ENCODE data around the gene RASSF3. TPM values are rescaled to one million over a fixed set of nuclear protein-coding genes. Genes with fewer than 3 reads are reported as not detected.

The RASSF3 gene, protein sequence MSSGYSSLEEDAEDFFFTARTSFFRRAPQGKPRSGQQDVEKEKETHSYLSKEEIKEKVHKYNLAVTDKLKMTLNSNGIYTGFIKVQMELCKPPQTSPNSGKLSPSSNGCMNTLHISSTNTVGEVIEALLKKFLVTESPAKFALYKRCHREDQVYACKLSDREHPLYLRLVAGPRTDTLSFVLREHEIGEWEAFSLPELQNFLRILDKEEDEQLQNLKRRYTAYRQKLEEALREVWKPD
- 10 to 100 TPM; 64.3 to 92.1 TPM for total RNA-seq

DNA sequence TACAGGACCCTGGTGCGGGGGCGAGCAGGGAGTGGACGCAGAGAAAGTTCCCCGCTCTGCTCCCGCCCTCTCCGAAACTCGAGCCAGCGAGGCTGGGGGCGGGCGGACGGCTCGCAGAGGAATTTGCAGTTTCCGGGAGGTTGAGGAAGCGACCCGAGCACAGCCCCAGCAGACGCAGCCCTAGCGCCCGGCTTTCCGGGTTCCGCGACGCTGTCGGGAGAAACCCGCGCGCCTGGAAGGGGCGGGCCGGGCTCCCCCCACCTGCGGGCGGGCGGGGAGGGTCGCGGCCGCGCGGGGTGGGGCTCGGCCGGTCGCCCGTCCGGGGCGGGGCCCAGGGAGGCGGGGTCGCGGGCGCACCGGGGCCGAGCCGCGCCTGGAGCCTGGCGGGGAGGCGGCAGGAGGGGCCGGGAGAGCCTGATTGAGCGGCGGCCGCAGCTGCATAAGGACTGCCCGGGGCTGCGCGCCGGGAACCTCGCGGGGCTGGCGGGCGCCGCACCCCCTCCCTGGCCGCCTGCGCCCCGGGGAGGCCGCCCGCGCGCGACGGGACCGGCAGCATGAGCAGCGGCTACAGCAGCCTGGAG lies at the start of gene RASSF3:
RASSF3 (plus strand) TSS at position 417 of the 581 bp plus-strand sequence; CDS start at position 555, 138 bp downstream.
- H3K9me3 Mint-ChIP-seq, result no peaks in the 10 kb centered on the region

DNA sequence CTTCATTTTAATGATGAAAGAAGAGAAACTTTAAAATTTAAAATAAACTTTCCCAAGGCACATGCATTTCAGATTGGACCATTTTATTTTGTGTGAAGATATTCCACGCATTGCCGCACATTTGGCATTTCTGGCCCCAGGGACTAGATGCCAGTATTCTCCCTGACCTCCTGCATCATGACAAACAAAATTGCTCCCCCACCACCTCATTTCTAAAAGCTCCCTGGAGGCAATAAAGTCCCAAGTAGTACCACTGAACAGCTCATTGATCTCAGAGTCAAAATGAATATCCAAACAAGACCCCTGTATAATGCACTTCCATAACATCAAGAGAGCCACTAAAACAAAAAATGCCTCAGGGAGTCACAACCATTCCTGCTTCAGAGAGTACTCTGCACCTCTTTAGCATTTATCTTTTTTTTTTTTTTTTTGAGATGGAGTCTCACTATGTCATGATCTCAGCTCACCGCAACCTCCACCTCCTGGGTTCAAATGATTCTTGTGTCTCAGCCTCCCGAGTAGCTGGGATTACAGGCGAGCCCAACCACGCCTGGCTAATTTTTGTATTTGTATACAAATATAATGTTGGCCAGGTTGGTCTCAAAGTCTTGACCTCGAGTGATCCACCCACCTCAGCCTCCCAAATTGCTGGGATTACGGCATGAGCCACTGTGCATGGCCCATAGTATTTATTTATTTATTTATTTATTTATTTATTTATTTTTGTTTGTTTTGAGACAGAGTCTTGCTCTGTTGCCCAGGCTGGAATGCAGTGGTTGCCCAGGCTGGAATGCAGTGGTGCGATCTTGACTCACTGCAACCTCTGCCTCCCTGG lies 48.8 kb upstream of the RASSF3 start:
- Mint-ChIP-seq H3K4me1 (ENCODE audit: low read depth in 2 of 2) (no peaks in the 10 kb centered on the region), H3K9me3 (no peaks in the 10 kb centered on the region), H3K36me3 (no peaks in the 10 kb centered on the region), H3K4me3 (no peak overlapping the region), H3K27ac (no peak overlapping the region), H3K27me3 (peaks cover 0 to 7% of the 10 kb centered on the region in 2 donors)
- DNase-seq (ENCODE audit: low spot score) (no peak), ATAC-seq (no peak)

More for the DNA sequence above, at the start of gene RASSF3:
- Mint-ChIP-seq H3K36me3 (peaks cover 10% of the 10 kb centered on the region), H3K4me1 (ENCODE audit: low read depth in 2 of 2) (peaks cover 20 to 32% of the 10 kb centered on the region in 2 donors), H3K4me3 (peak within 1 kb of the TSS; percentile 97), H3K27ac (peak within 1 kb of the TSS; percentile 95 to 99), H3K27me3 (no peaks in the 10 kb centered on the region)
- peak; percentile 89 for DNase-seq (ENCODE audit: low spot score)
- peak; percentile 83 to 87 for ATAC-seq

DNA sequence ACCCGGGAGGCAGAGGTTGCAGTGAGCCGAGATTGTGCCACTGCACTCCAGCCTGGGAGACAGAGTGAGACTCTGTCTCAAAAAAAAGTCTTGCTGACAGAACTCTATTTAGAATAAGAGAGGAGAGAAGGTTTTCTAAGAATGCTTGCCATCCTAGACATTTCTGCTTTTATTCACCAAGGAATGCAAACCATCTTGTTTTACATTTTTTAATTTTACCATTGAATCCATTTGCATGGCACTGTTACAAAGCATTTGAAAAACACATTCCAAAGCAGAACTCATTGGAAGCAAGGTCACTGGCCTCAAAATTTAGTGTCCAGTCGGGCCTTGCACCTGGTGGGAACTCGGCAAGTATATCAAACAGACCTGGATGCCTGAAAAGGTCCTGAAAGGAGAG lies 44.2 kb upstream of the RASSF3 start:
- ATAC-seq (no peak), DNase-seq (ENCODE audit: low spot score) (no peak)
- Mint-ChIP-seq H3K9me3 (no peaks in the 10 kb centered on the region), H3K4me3 (no peak overlapping the region), H3K27me3 (peaks cover 0 to 7% of the 10 kb centered on the region in 2 donors), H3K4me1 (ENCODE audit: low read depth in 2 of 2) (no peaks in the 10 kb centered on the region), H3K36me3 (no peaks in the 10 kb centered on the region), H3K27ac (no peak overlapping the region)

DNA sequence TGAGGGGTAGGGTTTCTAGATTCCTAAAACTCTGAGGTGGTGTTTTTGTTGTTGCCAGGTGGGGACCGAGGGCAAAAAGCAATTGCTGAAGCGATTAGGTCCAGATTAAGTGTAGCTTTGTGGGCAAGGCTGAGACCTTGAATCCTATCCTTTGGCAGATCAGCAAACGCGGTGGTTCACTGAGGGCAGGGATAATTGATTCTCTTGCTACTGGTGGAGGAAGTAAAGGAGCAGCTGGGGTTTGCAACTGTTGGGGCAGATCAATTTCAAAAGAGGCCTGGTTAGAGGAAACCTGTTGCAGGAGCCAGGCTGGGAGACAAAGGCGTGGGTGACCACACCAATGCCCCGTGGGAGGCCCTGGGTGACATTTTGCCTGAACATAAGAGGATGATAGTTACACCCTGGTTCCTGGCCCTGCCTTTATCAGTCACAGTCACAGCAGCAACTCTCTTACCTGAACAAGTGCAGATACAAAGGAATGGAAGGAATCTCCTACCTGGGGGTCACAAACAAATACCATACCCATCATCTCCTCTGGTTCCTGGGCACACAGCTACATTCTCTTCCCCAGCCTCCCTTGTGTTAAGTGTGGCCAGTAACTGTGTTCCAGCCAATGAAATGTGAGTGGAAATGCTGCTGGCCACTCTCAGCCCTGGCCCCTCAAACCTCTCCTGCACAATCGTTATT lies 43.3 kb upstream of the RASSF3 start:
- Mint-ChIP-seq H3K4me3 (no peak overlapping the region), H3K27ac (no peak overlapping the region), H3K27me3 (peaks cover 0 to 7% of the 10 kb centered on the region in 2 donors), H3K36me3 (no peaks in the 10 kb centered on the region), H3K9me3 (no peaks in the 10 kb centered on the region), H3K4me1 (ENCODE audit: low read depth in 2 of 2) (no peaks in the 10 kb centered on the region)
- DNase-seq (ENCODE audit: low spot score), result no peak
- no peak for ATAC-seq

DNA sequence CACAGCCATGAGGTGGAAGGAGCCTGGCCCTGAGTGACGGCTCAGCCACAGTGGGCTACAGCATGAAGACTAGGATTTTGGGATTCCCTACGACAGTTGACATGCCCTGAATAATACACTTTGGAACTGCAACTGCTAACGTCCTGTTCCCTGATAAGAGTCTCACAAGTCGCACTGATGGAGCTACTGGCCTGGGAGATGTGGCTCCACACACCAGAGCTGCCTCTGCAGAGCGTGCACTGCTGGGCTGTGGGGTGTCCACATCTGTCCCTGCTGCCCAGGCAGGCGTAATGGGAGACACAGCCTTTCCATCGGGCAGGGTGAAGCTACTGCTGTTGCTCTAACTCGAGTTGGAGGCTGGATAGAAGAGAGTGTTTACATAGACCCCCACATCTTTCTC lies 42.7 kb upstream of the RASSF3 start:
- H3K27me3 Mint-ChIP-seq, result peaks cover 0 to 7% of the 10 kb centered on the region in 2 donors
- DNase-seq (ENCODE audit: low spot score), result no peak
- H3K36me3 Mint-ChIP-seq, result no peaks in the 10 kb centered on the region
- H3K4me3 Mint-ChIP-seq, result no peak overlapping the region
- no peaks in the 10 kb centered on the region for H3K4me1 Mint-ChIP-seq (ENCODE audit: low read depth in 2 of 2)
- no peak for ATAC-seq
- H3K9me3 Mint-ChIP-seq, result no peaks in the 10 kb centered on the region
- no peak overlapping the region for H3K27ac Mint-ChIP-seq

DNA sequence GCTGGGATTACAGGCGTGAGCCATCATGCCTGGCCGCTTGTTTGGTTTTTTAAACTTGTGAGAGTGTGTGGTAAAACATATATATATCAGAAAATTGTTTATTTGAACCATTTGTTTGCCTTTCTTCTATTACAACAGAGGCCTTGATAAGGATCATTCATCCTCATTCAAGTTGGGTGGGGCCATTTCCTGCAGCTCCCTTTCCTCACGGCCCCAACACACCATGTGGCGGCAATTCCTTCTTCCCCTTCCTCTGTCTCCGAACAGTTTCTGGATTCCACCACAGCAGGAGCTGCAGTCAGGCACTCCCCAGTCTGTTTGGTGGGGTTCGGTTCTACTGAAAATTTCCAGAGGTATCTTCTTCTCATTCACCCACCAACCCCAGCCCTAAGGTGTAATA lies 42.0 kb upstream of the RASSF3 start:
- peaks cover 0 to 7% of the 10 kb centered on the region in 2 donors for H3K27me3 Mint-ChIP-seq
- no peaks in the 10 kb centered on the region for H3K36me3 Mint-ChIP-seq
- ATAC-seq (no peak), DNase-seq (ENCODE audit: low spot score) (no peak)
- H3K27ac Mint-ChIP-seq, result peak overlapping the region in 1 of 2 donors; percentile 18
- H3K4me1 Mint-ChIP-seq (ENCODE audit: low read depth in 2 of 2), result no peaks in the 10 kb centered on the region
- H3K9me3 Mint-ChIP-seq, result no peaks in the 10 kb centered on the region
- no peak overlapping the region for H3K4me3 Mint-ChIP-seq

DNA sequence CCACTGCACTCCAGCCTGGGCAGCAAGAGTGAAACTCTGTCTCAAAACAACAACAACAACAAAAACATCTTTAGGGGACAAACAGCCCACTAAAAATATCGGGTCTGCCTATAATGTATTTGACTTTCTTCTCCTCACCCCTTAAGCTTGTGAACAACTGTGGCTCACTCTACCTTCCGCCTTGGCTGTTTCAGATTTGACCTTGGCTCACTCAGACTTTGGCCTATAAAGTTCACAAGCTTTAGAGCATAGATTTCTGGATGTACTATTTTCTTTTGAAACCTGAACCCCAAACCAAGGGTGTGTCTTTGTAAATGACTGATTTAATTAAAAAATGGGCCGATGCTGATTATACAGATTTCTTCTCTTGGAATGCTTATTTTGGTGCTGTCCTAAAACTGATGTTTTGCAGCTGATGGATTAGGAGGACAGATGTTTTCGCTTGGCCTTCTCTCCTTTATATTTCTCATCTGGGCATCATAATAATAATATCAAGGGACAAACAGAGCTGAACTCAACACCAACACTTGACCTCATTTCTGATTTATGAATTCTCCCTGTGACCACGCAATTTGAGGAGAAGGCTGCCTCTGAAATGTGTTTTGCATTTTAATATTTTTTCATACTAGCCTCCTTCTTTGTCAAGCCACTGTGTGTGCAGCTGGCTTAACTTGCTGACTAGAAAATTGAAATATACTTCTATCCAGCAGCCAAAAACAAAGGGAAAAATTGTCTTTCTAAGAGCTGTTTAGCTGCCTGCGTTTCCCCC lies 40.2 kb upstream of the RASSF3 start:
- H3K4me1 Mint-ChIP-seq (ENCODE audit: low read depth in 2 of 2), result no peaks in the 10 kb centered on the region
- no peaks in the 10 kb centered on the region for H3K27me3 Mint-ChIP-seq
- no peak for ATAC-seq
- H3K27ac Mint-ChIP-seq, result no peak overlapping the region
- no peak overlapping the region for H3K4me3 Mint-ChIP-seq
- H3K36me3 Mint-ChIP-seq, result no peaks in the 10 kb centered on the region
- no peaks in the 10 kb centered on the region for H3K9me3 Mint-ChIP-seq
- DNase-seq (ENCODE audit: low spot score), result no peak

DNA sequence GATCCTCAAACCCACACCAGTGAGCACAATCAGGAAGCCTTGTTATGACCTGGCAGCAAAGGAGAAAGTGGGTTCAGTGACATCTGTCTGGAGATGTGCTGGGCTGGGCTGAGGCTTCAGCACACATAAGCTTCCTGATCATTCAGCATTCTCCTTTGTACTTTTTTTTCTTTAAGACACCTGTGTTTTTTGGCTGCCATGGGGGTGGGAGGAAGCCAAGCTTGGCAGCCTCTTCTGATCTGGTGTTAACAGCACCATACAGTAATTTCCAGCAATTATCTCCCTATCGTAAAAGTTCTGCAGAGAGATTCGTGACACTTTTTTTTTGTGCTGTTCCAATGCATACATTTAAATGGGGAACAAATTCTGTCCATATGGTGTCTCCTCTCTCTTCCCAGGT lies 38.9 kb upstream of the RASSF3 start:
- DNase-seq (ENCODE audit: low spot score), result no peak
- Mint-ChIP-seq H3K27ac (no peak overlapping the region), H3K4me1 (ENCODE audit: low read depth in 2 of 2) (no peaks in the 10 kb centered on the region), H3K27me3 (no peaks in the 10 kb centered on the region), H3K4me3 (no peak overlapping the region), H3K9me3 (no peaks in the 10 kb centered on the region), H3K36me3 (no peaks in the 10 kb centered on the region)
- no peak for ATAC-seq

DNA sequence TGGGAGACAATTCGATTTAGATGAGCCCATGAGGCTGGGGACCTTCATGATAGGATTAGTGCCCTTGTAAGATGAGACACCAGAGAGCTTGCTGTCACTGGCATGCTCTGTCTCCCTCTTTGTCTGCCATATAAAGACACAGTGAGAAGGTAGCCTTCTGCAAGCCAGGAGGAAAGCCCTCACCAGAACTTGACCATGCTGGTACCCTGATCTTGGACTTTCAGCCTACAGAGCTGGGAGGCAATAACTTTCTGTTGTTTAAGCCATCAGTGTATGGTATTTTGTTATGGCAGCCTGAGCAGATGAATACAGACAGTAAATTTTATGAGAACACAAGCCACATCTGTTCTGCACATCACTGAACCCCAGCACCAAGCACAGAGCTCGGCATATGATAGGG lies 38.1 kb upstream of the RASSF3 start:
- Mint-ChIP-seq H3K9me3 (no peaks in the 10 kb centered on the region), H3K4me3 (no peak overlapping the region), H3K36me3 (no peaks in the 10 kb centered on the region), H3K4me1 (ENCODE audit: low read depth in 2 of 2) (no peaks in the 10 kb centered on the region), H3K27ac (no peak overlapping the region), H3K27me3 (no peaks in the 10 kb centered on the region)
- no peak for DNase-seq (ENCODE audit: low spot score)
- no peak for ATAC-seq

DNA sequence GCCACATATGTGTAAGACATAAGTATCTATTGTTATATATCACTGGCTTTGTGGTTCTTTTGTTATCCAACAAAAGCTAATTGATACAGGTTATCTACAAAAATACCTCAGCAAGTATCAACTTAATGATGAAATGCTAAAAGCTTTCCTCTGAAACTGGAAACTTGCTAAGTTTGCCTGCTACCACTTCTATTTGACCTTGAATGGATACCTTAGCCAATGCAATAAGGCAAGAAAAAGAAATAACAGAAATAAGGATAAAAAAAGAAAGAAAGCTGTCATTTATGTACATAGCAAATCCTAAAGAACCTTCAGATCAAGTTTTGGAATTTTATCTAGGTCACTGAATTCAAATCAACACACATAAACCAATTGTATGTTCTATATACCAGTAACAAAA lies 35.5 kb upstream of the RASSF3 start:
- DNase-seq (ENCODE audit: low spot score) (no peak), ATAC-seq (no peak)
- no peaks in the 10 kb centered on the region for H3K36me3 Mint-ChIP-seq
- no peaks in the 10 kb centered on the region for H3K4me1 Mint-ChIP-seq (ENCODE audit: low read depth in 2 of 2)
- H3K27ac Mint-ChIP-seq, result no peak overlapping the region
- H3K4me3 Mint-ChIP-seq, result no peak overlapping the region
- H3K9me3 Mint-ChIP-seq, result no peaks in the 10 kb centered on the region
- H3K27me3 Mint-ChIP-seq, result no peaks in the 10 kb centered on the region

DNA sequence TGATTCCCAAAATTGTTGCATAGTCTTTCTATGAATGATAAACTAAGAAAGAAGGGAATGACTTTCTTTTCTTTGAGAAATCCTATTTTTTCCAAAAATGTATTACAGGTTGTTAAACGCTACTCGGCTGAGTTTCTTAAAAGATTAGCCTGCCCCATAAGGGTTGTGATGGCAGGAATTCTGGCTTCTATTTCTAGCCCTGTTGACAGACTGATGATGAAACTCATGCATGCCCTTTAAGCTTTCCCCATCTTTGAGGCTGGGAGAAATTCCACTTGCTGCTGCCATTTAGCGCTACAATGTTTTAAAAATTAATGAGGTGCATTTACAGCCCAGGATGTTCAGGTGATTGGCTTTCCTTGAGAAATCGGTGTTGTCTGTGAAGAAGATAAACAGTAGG lies 33.2 kb upstream of the RASSF3 start:
- DNase-seq (ENCODE audit: low spot score), result no peak
- ATAC-seq, result no peak
- H3K9me3 Mint-ChIP-seq, result no peaks in the 10 kb centered on the region
- no peaks in the 10 kb centered on the region for H3K4me1 Mint-ChIP-seq (ENCODE audit: low read depth in 2 of 2)
- H3K4me3 Mint-ChIP-seq, result no peak overlapping the region
- no peaks in the 10 kb centered on the region for H3K36me3 Mint-ChIP-seq
- H3K27ac Mint-ChIP-seq, result no peak overlapping the region
- H3K27me3 Mint-ChIP-seq, result peaks cover under 1 to 2% of the 10 kb centered on the region in 2 donors

DNA sequence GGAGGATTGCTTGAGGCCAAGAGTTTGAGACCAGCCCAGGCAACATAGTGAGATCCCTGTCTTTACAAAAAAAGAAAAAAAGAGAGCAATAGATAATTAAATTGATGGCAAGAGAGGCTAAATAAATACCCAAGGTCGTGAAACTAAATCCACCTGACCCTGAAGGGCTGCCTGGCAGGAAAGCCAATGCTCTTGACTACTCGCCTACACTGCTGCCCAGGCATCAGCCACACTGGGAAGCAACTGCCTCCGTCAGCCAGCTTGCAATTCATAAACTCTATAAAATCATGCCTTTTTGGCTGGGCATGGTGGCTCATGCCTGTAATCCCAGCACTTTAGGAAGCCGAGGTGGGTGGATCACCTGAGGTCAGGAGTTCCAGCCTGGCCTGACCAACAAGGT lies 31.7 kb upstream of the RASSF3 start:
- no peak overlapping the region for H3K27ac Mint-ChIP-seq
- peaks cover 3 to 10% of the 10 kb centered on the region in 2 donors for H3K27me3 Mint-ChIP-seq
- ATAC-seq (no peak), DNase-seq (ENCODE audit: low spot score) (no peak)
- peaks cover under 1 to 1% of the 10 kb centered on the region in 2 donors for H3K4me1 Mint-ChIP-seq (ENCODE audit: low read depth in 2 of 2)
- no peak overlapping the region for H3K4me3 Mint-ChIP-seq
- H3K9me3 Mint-ChIP-seq, result no peaks in the 10 kb centered on the region
- no peaks in the 10 kb centered on the region for H3K36me3 Mint-ChIP-seq

DNA sequence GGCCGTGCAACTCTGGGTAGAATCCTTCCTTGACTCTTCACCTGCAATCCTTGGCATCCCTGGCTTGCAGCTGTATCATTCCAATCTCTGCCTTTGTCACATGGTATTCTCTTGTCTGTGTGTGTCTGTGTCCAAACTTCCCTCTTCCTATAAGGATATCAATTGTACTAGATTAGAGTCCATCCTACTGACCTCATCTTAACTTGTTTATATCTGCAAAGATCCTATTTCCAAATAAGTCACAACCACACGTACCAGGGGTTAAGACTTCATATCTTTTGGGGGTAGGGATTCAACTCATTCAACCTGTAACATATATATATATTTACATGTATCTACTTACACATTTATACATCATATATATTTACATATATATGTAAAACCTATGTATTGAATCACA lies 29.6 kb upstream of the RASSF3 start:
- no peak for DNase-seq (ENCODE audit: low spot score)

More for the DNA sequence above, 29.6 kb upstream of the RASSF3 start:
- Mint-ChIP-seq H3K27ac (no peak overlapping the region), H3K4me3 (no peak overlapping the region), H3K36me3 (no peaks in the 10 kb centered on the region), H3K9me3 (no peaks in the 10 kb centered on the region), H3K27me3 (peaks cover 11 to 17% of the 10 kb centered on the region in 2 donors), H3K4me1 (ENCODE audit: low read depth in 2 of 2) (peaks cover 7 to 11% of the 10 kb centered on the region in 2 donors)
- ATAC-seq, result no peak
